WTC11 (cell line): Measurements from ENCODE around the gene RSPH9. TPM values are rescaled to one million over a fixed set of nuclear protein-coding genes. Genes with fewer than 3 reads are reported as not detected.
A peak's percentile ranks its signal among the peaks of the same experiment; 100 is the strongest.

Experiments
- AFF4 ChIP-seq: sonication (generic); formaldehyde crosslinking; IDR thresholded peaks from 2 replicates; pipeline ENCODE4 v1.8.1; 2023; ENCODE audit warnings: mild to moderate bottlenecking, missing genetic modification reagents, borderline replicate concordance
- ARID4B ChIP-seq: sonication (generic); formaldehyde crosslinking; IDR thresholded peaks from 2 replicates; pipeline ENCODE4 v1.8.0; 2023; ENCODE audit warnings: missing genetic modification reagents, mild to moderate bottlenecking, borderline replicate concordance
- ATF3 ChIP-seq: sonication (generic); formaldehyde crosslinking; conservative IDR thresholded peaks from 2 replicates; pipeline ENCODE4 v1.8.1; 2022; ENCODE audit warnings: mild to moderate bottlenecking, missing genetic modification reagents
- CDX4 ChIP-seq: fragments of 250-450 bp; sonication (Bioruptor Pico); IDR thresholded peaks from 2 replicates; pipeline ENCODE4 v1.9.0; 2021; ENCODE audit warnings: moderate library complexity, mild to moderate bottlenecking, inconsistent platforms, borderline replicate concordance
- ETV6 ChIP-seq: sonication (generic); formaldehyde crosslinking; IDR thresholded peaks from 2 replicates; pipeline ENCODE4 v1.8.1; 2022; ENCODE audit warnings: mild to moderate bottlenecking, missing genetic modification reagents
- FOXK1 ChIP-seq: sonication (generic); formaldehyde crosslinking; IDR thresholded peaks from 2 replicates; pipeline ENCODE4 v1.8.0; 2022; ENCODE audit warnings: mild to moderate bottlenecking, moderate library complexity, missing genetic modification reagents
- MYBL2 ChIP-seq: sonication (generic); formaldehyde crosslinking; IDR thresholded peaks from 2 replicates; pipeline ENCODE4 v1.8.1; 2023; ENCODE audit warnings: mild to moderate bottlenecking, moderate library complexity, missing genetic modification reagents
- NR1H2 ChIP-seq: sonication (generic); formaldehyde crosslinking; IDR thresholded peaks from 2 replicates; pipeline ENCODE4 v1.9.0; 2021; ENCODE audit warnings: mild to moderate bottlenecking, moderate library complexity, missing genetic modification reagents
- PREB ChIP-seq: sonication (generic); formaldehyde crosslinking; IDR thresholded peaks from 2 replicates; pipeline ENCODE4 v1.8.1; 2022; ENCODE audit warnings: mild to moderate bottlenecking, missing genetic modification reagents, moderate library complexity, borderline replicate concordance
- TEAD1 ChIP-seq: sonication (generic); formaldehyde crosslinking; IDR thresholded peaks from 2 replicates; pipeline ENCODE4 v1.8.0; 2022; ENCODE audit warnings: mild to moderate bottlenecking, missing genetic modification reagents
- TEAD4 ChIP-seq: sonication (generic); formaldehyde crosslinking; IDR thresholded peaks from 2 replicates; pipeline ENCODE4 v1.8.0; 2022; ENCODE audit warnings: mild to moderate bottlenecking, missing genetic modification reagents
- USF2 ChIP-seq: sonication (generic); formaldehyde crosslinking; IDR thresholded peaks from 2 replicates; pipeline ENCODE4 v1.8.1; 2023; ENCODE audit warnings: mild to moderate bottlenecking, missing genetic modification reagents, moderate library complexity
- ZNF138 ChIP-seq: sonication (generic); formaldehyde crosslinking; conservative IDR thresholded peaks from 2 replicates; pipeline ENCODE4 v1.8.1; 2022; ENCODE audit warnings: mild to moderate bottlenecking, moderate library complexity, missing genetic modification reagents
- ZNF671 ChIP-seq: fragments of 250-450 bp; sonication (Bioruptor Pico); IDR thresholded peaks from 2 replicates; pipeline ENCODE4 v1.8.0; 2021; ENCODE audit warnings: mild to moderate bottlenecking
- total RNA-seq: library from RNA; stranded (reverse); gene quantifications from 3 replicates; pipeline ENCODE4 v1.2.3, GENCODE V29; 2021
- TF ChIP-seq, protein P1 (sequence below): sonication (generic); formaldehyde crosslinking; IDR thresholded peaks from 2 replicates; pipeline ENCODE4 v1.8.1; 2023; ENCODE audit warnings: mild to moderate bottlenecking, missing genetic modification reagents
- TF ChIP-seq, protein P2 (sequence below): fragments of 250-450 bp; sonication (Bioruptor Pico); IDR thresholded peaks from 2 replicates; pipeline ENCODE4 v1.8.0; 2021; ENCODE audit warnings: mild to moderate bottlenecking
- TF ChIP-seq, protein P3 (sequence below): fragments of 250-450 bp; sonication (Bioruptor Pico); IDR thresholded peaks from 2 replicates; pipeline ENCODE4 v2.1.2; 2022; ENCODE audit warnings: mild to moderate bottlenecking, moderate library complexity
- TF ChIP-seq, protein P4 (sequence below): fragments of 200-600 bp; IDR thresholded peaks from 2 replicates; pipeline ENCODE4 v1.8.0; 2022; ENCODE audit warnings: antibody characterized with exemption

RSPH9 gene
- total RNA-seq, 1 experiment from 2014 or later: 0.35 TPM

DNA sequence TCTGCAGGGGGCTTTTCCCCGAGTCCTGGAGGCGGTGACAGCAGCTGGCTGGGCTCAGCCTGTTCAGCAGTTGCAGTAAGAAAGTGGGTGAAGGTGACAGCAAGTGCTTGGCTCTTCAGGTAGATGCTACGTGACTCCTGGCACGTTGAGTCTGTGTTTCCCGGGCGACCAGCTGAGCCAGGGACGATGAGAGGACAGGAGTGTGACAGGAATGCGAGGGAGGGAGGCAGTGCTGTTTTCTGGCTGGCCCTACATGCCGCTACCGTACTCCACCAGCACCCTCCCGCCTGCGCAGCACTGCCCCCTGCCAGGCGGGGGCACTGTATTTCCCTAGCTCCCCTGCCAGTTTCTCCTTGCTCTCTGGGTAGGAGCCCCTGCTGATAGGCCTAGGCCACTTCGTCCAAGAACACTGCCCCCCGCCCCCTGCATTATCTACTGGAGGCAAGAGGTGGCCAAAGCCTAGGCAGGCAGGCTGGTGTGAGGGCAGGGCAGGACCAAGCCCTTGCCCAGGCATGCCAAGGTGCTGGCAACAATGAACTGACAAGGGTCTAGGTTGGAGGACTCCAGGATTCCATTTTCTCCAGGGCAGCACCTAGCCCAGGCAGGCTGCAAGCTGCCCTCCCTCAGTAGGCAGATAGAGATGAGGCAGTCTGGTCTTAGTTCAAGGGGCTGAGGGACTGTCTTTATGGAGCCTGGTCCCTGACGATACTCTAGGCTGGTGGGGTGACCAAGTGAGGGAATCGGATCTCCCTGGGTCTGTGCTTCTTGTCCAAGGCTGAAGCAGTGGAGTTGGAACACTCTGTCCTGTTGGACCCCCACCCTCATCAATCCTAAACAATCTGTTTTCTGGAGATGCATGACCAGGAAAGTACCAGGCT, 23.6 kb downstream of the RSPH9 start (continued):
- no peak for TF ChIP-seq ETV6 (CRISPR knock-in tag)
- no peak for TF ChIP-seq ATF3
- TF ChIP-seq ZNF138 (CRISPR knock-in tag): no peak
- peak; percentile 61; the same call in 1 of the 2 replicates for TF ChIP-seq TEAD1 (CRISPR knock-in tag)
- TF ChIP-seq USF2 (CRISPR knock-in tag): no peak
- no peak for TF ChIP-seq CDX4 (CRISPR knock-in tag)
- TF ChIP-seq, protein P1, sequence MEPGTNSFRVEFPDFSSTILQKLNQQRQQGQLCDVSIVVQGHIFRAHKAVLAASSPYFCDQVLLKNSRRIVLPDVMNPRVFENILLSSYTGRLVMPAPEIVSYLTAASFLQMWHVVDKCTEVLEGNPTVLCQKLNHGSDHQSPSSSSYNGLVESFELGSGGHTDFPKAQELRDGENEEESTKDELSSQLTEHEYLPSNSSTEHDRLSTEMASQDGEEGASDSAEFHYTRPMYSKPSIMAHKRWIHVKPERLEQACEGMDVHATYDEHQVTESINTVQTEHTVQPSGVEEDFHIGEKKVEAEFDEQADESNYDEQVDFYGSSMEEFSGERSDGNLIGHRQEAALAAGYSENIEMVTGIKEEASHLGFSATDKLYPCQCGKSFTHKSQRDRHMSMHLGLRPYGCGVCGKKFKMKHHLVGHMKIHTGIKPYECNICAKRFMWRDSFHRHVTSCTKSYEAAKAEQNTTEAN (CRISPR knock-in tag): no peak
- TF ChIP-seq, protein P2, sequence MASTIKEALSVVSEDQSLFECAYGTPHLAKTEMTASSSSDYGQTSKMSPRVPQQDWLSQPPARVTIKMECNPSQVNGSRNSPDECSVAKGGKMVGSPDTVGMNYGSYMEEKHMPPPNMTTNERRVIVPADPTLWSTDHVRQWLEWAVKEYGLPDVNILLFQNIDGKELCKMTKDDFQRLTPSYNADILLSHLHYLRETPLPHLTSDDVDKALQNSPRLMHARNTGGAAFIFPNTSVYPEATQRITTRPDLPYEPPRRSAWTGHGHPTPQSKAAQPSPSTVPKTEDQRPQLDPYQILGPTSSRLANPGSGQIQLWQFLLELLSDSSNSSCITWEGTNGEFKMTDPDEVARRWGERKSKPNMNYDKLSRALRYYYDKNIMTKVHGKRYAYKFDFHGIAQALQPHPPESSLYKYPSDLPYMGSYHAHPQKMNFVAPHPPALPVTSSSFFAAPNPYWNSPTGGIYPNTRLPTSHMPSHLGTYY: peak; percentile 69; the same call in 1 of the 2 replicates
- TF ChIP-seq AFF4 (CRISPR knock-in tag): no peak
- no peak for TF ChIP-seq NR1H2
- TF ChIP-seq MYBL2: no peak
- TF ChIP-seq, protein P3, sequence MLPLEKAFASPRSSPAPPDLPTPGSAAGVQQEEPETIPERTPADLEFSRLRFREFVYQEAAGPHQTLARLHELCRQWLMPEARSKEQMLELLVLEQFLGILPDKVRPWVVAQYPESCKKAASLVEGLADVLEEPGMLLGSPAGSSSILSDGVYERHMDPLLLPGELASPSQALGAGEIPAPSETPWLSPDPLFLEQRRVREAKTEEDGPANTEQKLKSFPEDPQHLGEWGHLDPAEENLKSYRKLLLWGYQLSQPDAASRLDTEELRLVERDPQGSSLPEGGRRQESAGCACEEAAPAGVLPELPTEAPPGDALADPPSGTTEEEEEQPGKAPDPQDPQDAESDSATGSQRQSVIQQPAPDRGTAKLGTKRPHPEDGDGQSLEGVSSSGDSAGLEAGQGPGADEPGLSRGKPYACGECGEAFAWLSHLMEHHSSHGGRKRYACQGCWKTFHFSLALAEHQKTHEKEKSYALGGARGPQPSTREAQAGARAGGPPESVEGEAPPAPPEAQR (CRISPR knock-in tag): no peak
- TF ChIP-seq TEAD4 (CRISPR knock-in tag): no peak
- no peak for TF ChIP-seq ARID4B
- TF ChIP-seq PREB (CRISPR knock-in tag): no peak
- peak; percentile 70 for TF ChIP-seq ZNF671 (CRISPR knock-in tag)
- TF ChIP-seq FOXK1: 0 out of 2 replicates have a peak, but pooled peaks have one; percentile 36
- TF ChIP-seq, protein P4, sequence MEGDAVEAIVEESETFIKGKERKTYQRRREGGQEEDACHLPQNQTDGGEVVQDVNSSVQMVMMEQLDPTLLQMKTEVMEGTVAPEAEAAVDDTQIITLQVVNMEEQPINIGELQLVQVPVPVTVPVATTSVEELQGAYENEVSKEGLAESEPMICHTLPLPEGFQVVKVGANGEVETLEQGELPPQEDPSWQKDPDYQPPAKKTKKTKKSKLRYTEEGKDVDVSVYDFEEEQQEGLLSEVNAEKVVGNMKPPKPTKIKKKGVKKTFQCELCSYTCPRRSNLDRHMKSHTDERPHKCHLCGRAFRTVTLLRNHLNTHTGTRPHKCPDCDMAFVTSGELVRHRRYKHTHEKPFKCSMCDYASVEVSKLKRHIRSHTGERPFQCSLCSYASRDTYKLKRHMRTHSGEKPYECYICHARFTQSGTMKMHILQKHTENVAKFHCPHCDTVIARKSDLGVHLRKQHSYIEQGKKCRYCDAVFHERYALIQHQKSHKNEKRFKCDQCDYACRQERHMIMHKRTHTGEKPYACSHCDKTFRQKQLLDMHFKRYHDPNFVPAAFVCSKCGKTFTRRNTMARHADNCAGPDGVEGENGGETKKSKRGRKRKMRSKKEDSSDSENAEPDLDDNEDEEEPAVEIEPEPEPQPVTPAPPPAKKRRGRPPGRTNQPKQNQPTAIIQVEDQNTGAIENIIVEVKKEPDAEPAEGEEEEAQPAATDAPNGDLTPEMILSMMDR: peak; percentile 34; the same call in 1 of the 2 replicates
